Neural progenitor cell (in vitro differentiated cells): ENCODE data around the gene RAI14. TPM values are rescaled to one million over a fixed set of nuclear protein-coding genes. Genes with fewer than 3 reads are reported as not detected.

Source experiments
- DNase-seq: peaks from one replicate; pipeline ENCODE4 v3.0.0-alpha.2; 2016; ENCODE audit warnings: low spot score
- H2AFZ ChIP-seq: fragments of 200-600 bp; sonication (generic); replicated peaks from 2 replicates; pipeline ENCODE4 v1.6.1; 2016; ENCODE audit warnings: antibody characterized with exemption
- H3F3A ChIP-seq: fragments of 200-600 bp; sonication (generic); 2 replicates; pipeline ENCODE4 v1.6.1; 2016; ENCODE audit warnings: antibody characterized with exemption, low read depth
- H3K27ac ChIP-seq: fragments of 200-600 bp; sonication (generic); 2 replicates; pipeline ENCODE4 v1.5.1; 2016; ENCODE audit warnings: mild to moderate bottlenecking
- H3K27me3 ChIP-seq: fragments of 200-600 bp; sonication (generic); 2 replicates; pipeline ENCODE4 v1.6.1; 2016; ENCODE audit warnings: mild to moderate bottlenecking, moderate library complexity
- H3K36me3 ChIP-seq: fragments of 200-600 bp; sonication (generic); 2 replicates; pipeline ENCODE4 v1.5.1; 2016
- H3K4me1 ChIP-seq: fragments of 200-600 bp; sonication (generic); 2 replicates; pipeline ENCODE4 v1.6.1; 2016; ENCODE audit warnings: mixed run types
- H3K4me2 ChIP-seq: fragments of 200-600 bp; sonication (generic); 2 replicates; pipeline ENCODE4 v1.6.1; 2016
- H3K4me3 ChIP-seq: fragments of 200-600 bp; sonication (generic); 2 replicates; pipeline ENCODE4 v1.5.1; 2016
- H3K79me2 ChIP-seq: fragments of 200-600 bp; sonication (generic); 2 replicates; pipeline ENCODE4 v1.6.1; 2016; ENCODE audit warnings: low read depth
- H3K9ac ChIP-seq: fragments of 200-600 bp; sonication (generic); 2 replicates; pipeline ENCODE4 v1.6.1; 2016
- H3K9me3 ChIP-seq: fragments of 200-600 bp; sonication (generic); 2 replicates; pipeline ENCODE4 v1.5.1; 2016; ENCODE audit warnings: low read depth
- H4K20me1 ChIP-seq: fragments of 200-600 bp; sonication (generic); 2 replicates; pipeline ENCODE4 v1.6.1; 2016; ENCODE audit warnings: low read depth
- H3K27ac Mint-ChIP-seq: 3 replicates; pipeline ENCODE4 v1.8.0; 2021; ENCODE audit warnings: mixed read lengths
- H3K27me3 Mint-ChIP-seq: 2 replicates; pipeline ENCODE4 v1.8.0; 2022; ENCODE audit warnings: low read depth, mild to moderate bottlenecking, inconsistent platforms, moderate library complexity, mixed read lengths; ENCODE audit not compliant: insufficient read depth
- H3K36me3 Mint-ChIP-seq: 3 replicates; pipeline ENCODE4 v1.8.0; 2021; ENCODE audit warnings: mixed read lengths
- H3K4me1 Mint-ChIP-seq: 3 replicates; pipeline ENCODE4 v1.8.0; 2021; ENCODE audit warnings: mixed read lengths
- H3K4me3 Mint-ChIP-seq: 3 replicates; pipeline ENCODE4 v1.8.0; 2021; ENCODE audit warnings: mild to moderate bottlenecking, moderate library complexity, mixed read lengths
- H3K9me3 Mint-ChIP-seq: 3 replicates; pipeline ENCODE4 v1.8.0; 2020; ENCODE audit warnings: mixed read lengths
- CTCF ChIP-seq: fragments of 200-600 bp; sonication (generic); IDR thresholded peaks from 2 replicates; pipeline ENCODE4 v1.5.1; 2017; ENCODE audit warnings: antibody characterized with exemption, mild to moderate bottlenecking
- EZH2 ChIP-seq: fragments of 200-600 bp; sonication (generic); IDR thresholded peaks from 2 replicates; pipeline ENCODE4 v1.6.1; 2017; ENCODE audit warnings: antibody characterized with exemption, mild to moderate bottlenecking, moderate library complexity
- EZH2phosphoT487 ChIP-seq: fragments of 200-600 bp; sonication (generic); IDR thresholded peaks from 2 replicates; pipeline ENCODE4 v1.6.1; 2017; ENCODE audit warnings: antibody characterized with exemption
- total RNA-seq: library from RNA; depleted of rRNA; stranded (reverse); fragments of >200 nt; gene quantifications from 2 replicates; pipeline ENCODE4 v1.2.3, GENCODE V29; 2015; ENCODE audit warnings: low replicate concordance

Gene RAI14
- total RNA-seq, 1 donor from 2014 or later, result 54.6 TPM

GRCh38 chr5:34831303-34831702 lies 175.2 kb downstream of the RAI14 start:
- Histone ChIP-seq H4K20me1 (no peaks in the 10 kb centered on the region), H3K4me1 (peaks cover 3% of the 10 kb centered on the region), H3F3A (no peaks in the 10 kb centered on the region), H3K36me3 (peaks cover 6% of the 10 kb centered on the region), H3K79me2 (no peaks in the 10 kb centered on the region), H2AFZ (no peak overlapping the region), H3K9me3 (no peaks in the 10 kb centered on the region), H3K4me2 (no peak overlapping the region), H3K9ac (no peak overlapping the region), H3K27ac (no peak overlapping the region), H3K27me3 (no peaks in the 10 kb centered on the region), H3K4me3 (no peak overlapping the region)
- Mint-ChIP-seq H3K4me1 (peaks cover 4% of the 10 kb centered on the region), H3K27me3 (peaks cover 3% of the 10 kb centered on the region), H3K36me3 (peaks cover 30% of the 10 kb centered on the region), H3K27ac (no peak overlapping the region), H3K9me3 (no peaks in the 10 kb centered on the region), H3K4me3 (no peak overlapping the region)
- DNase-seq, result no peak
- TF ChIP-seq EZH2phosphoT487, result no peak
- no peak for TF ChIP-seq EZH2
- TF ChIP-seq CTCF, result no peak

DNA sequence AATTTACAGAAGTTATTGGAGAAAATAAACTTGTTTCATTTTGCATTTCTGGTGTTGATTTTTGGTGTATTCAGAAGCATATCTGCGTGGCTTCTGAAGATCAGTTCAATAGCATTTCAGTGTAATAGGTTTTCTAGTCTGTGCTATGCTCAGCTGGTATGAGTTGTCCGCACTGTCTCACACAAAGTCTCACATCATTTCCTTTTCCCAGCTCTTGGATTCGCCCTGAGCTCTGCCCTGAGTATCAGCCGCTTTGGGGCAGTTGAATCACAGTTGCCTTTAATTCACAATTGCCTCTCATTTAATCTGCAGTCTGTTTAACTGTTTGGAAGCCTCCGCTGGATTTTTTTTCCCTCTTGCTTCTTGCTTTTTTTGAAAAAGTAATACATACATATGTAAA lies 176.4 kb downstream of the RAI14 start:
- Histone ChIP-seq H3K79me2 (no peaks in the 10 kb centered on the region), H3K27ac (no peak overlapping the region), H3K9ac (no peak overlapping the region), H2AFZ (no peak overlapping the region), H3K36me3 (peaks cover 2% of the 10 kb centered on the region), H3F3A (peaks cover 1% of the 10 kb centered on the region), H4K20me1 (no peaks in the 10 kb centered on the region), H3K4me2 (no peak overlapping the region), H3K9me3 (no peaks in the 10 kb centered on the region), H3K4me1 (peaks cover 3% of the 10 kb centered on the region), H3K4me3 (no peak overlapping the region), H3K27me3 (no peaks in the 10 kb centered on the region)
- DNase-seq, result no peak
- peaks cover 11% of the 10 kb centered on the region for H3K4me1 Mint-ChIP-seq
- peaks cover 3% of the 10 kb centered on the region for H3K27me3 Mint-ChIP-seq
- TF ChIP-seq EZH2, result no peak
- TF ChIP-seq CTCF, result no peak
- TF ChIP-seq EZH2phosphoT487, result no peak
- no peaks in the 10 kb centered on the region for H3K9me3 Mint-ChIP-seq
- H3K27ac Mint-ChIP-seq, result no peak overlapping the region
- no peak overlapping the region for H3K4me3 Mint-ChIP-seq
- peaks cover 22% of the 10 kb centered on the region for H3K36me3 Mint-ChIP-seq

GRCh38 chr5:34833090-34833489 lies 177.0 kb downstream of the RAI14 start:
- no peak overlapping the region for H3K27ac Mint-ChIP-seq
- H3K4me1 Mint-ChIP-seq, result peaks cover 13% of the 10 kb centered on the region
- peaks cover 17% of the 10 kb centered on the region for H3K36me3 Mint-ChIP-seq

More at GRCh38 chr5:34833090-34833489, 177.0 kb downstream of the RAI14 start:
- no peaks in the 10 kb centered on the region for H3K79me2 ChIP-seq
- H3K4me2 ChIP-seq, result no peak overlapping the region
- TF ChIP-seq EZH2 (no peak), EZH2phosphoT487 (no peak), CTCF (no peak)
- H3K4me1 ChIP-seq, result peaks cover 3% of the 10 kb centered on the region
- Mint-ChIP-seq H3K9me3 (no peaks in the 10 kb centered on the region), H3K4me3 (no peak overlapping the region), H3K27me3 (peaks cover 3% of the 10 kb centered on the region)
- no peaks in the 10 kb centered on the region for H3K36me3 ChIP-seq
- no peaks in the 10 kb centered on the region for H3K27me3 ChIP-seq
- H3K4me3 ChIP-seq, result no peak overlapping the region
- H3K9ac ChIP-seq, result no peak overlapping the region
- no peak for DNase-seq
- H2AFZ ChIP-seq, result no peak overlapping the region
- no peaks in the 10 kb centered on the region for H3K9me3 ChIP-seq
- no peaks in the 10 kb centered on the region for H4K20me1 ChIP-seq
- H3K27ac ChIP-seq, result no peak overlapping the region
- H3F3A ChIP-seq, result peaks cover 6% of the 10 kb centered on the region
